WTC11 (cell line): Measurements from ENCODE around the gene HOXA9.

Experiments
- CTCF ChIP-seq: fragments of 200-600 bp; IDR thresholded peaks from 2 replicates; pipeline ENCODE4 v1.8.0; 2022; ENCODE audit warnings: antibody characterized with exemption
- E2F5 ChIP-seq: sonication (generic); formaldehyde crosslinking; IDR thresholded peaks from 2 replicates; pipeline ENCODE4 v1.8.1; 2022; ENCODE audit warnings: mild to moderate bottlenecking, moderate library complexity, missing genetic modification reagents
- ELF4 ChIP-seq: sonication (generic); formaldehyde crosslinking; IDR thresholded peaks from 2 replicates; pipeline ENCODE4 v1.8.1; 2022; ENCODE audit warnings: low read depth, mild to moderate bottlenecking, moderate library complexity, missing genetic modification reagents
- ETV6 ChIP-seq: sonication (generic); formaldehyde crosslinking; IDR thresholded peaks from 2 replicates; pipeline ENCODE4 v1.8.1; 2022; ENCODE audit warnings: mild to moderate bottlenecking, missing genetic modification reagents
- FOXK1 ChIP-seq: sonication (generic); formaldehyde crosslinking; IDR thresholded peaks from 2 replicates; pipeline ENCODE4 v1.8.0; 2022; ENCODE audit warnings: mild to moderate bottlenecking, moderate library complexity, missing genetic modification reagents
- GRHL2 ChIP-seq: fragments of 250-450 bp; sonication (Bioruptor Pico); IDR thresholded peaks from 2 replicates; pipeline ENCODE4 v1.8.0; 2022; ENCODE audit warnings: mild to moderate bottlenecking, moderate library complexity; ENCODE audit not compliant: insufficient replicate concordance, severe bottlenecking
- IRF2 ChIP-seq: sonication (generic); formaldehyde crosslinking; IDR thresholded peaks from 2 replicates; pipeline ENCODE4 v1.8.0; 2022; ENCODE audit warnings: low read depth, missing genetic modification reagents, borderline replicate concordance
- JUN ChIP-seq: sonication (generic); formaldehyde crosslinking; IDR thresholded peaks from 2 replicates; pipeline ENCODE4 v1.8.0; 2023; ENCODE audit warnings: mild to moderate bottlenecking, missing genetic modification reagents
- KAT7 ChIP-seq: sonication (generic); formaldehyde crosslinking; IDR thresholded peaks from 2 replicates; pipeline ENCODE4 v1.8.1; 2023; ENCODE audit warnings: missing genetic modification reagents, mild to moderate bottlenecking, borderline replicate concordance
- MAX ChIP-seq: sonication (generic); formaldehyde crosslinking; IDR thresholded peaks from 2 replicates; pipeline ENCODE4 v1.8.0; 2022; ENCODE audit warnings: mild to moderate bottlenecking, missing genetic modification reagents
- SOX15 ChIP-seq: fragments of 250-450 bp; sonication (Bioruptor Pico); IDR thresholded peaks from 2 replicates; pipeline ENCODE4 v1.9.0; 2021; ENCODE audit warnings: mild to moderate bottlenecking
- TEAD4 ChIP-seq: sonication (generic); formaldehyde crosslinking; IDR thresholded peaks from 2 replicates; pipeline ENCODE4 v1.8.0; 2022; ENCODE audit warnings: mild to moderate bottlenecking, missing genetic modification reagents
- USF1 ChIP-seq: sonication (generic); formaldehyde crosslinking; IDR thresholded peaks from 2 replicates; pipeline ENCODE4 v1.8.0; 2022; ENCODE audit warnings: mild to moderate bottlenecking, missing genetic modification reagents
- ZNF121 ChIP-seq: sonication (generic); formaldehyde crosslinking; IDR thresholded peaks from 2 replicates; pipeline ENCODE4 v1.8.0; 2023; ENCODE audit warnings: missing genetic modification reagents

- TF ChIP-seq ZNF121 (CRISPR knock-in tag) (no peak), MAX (CRISPR knock-in tag) (no peak), CTCF (no peak), JUN (CRISPR knock-in tag) (no peak), IRF2 (CRISPR knock-in tag) (no peak), GRHL2 (CRISPR knock-in tag) (no peak), USF1 (CRISPR knock-in tag) (no peak), KAT7 (CRISPR knock-in tag) (no peak), ETV6 (CRISPR knock-in tag) (no peak), E2F5 (CRISPR knock-in tag) (no peak), ELF4 (CRISPR knock-in tag) (no peak), FOXK1 (CRISPR knock-in tag) (no peak), SOX15 (no peak), TEAD4 (CRISPR knock-in tag) (no peak)
Measured at GRCh38 chr7:27200761-27201579, 35.6 kb upstream of the HOXA9 start.
